ENCODE results near the gene SGSM1.
"Not testable (repeated sequence)": the region's sequence is repeated elsewhere in the genome, so short reads cannot be mapped to it uniquely, and the experiment has no call there.

SGSM1 gene

GRCh38 chr22:24875862-24876506, 70.0 kb downstream of the SGSM1 start:
- no peak for DNase-seq
- intact Hi-C loops (cut with DNase I) = no loop called here

- intact Hi-C loops (cut with DNase I) = no loop called here
- no peak for DNase-seq
Measured at GRCh38 chr22:24876700-24877099, 70.7 kb downstream of the SGSM1 start.

- intact Hi-C loops (cut with DNase I) = no loop called here
- no peak for DNase-seq
Measured at GRCh38 chr22:24878969-24879368, 73.0 kb downstream of the SGSM1 start.

GRCh38 chr22:24883432-24883831, 77.4 kb downstream of the SGSM1 start:
- DNase-seq = no peak
- intact Hi-C loops (cut with DNase I) = no loop called here

DNA sequence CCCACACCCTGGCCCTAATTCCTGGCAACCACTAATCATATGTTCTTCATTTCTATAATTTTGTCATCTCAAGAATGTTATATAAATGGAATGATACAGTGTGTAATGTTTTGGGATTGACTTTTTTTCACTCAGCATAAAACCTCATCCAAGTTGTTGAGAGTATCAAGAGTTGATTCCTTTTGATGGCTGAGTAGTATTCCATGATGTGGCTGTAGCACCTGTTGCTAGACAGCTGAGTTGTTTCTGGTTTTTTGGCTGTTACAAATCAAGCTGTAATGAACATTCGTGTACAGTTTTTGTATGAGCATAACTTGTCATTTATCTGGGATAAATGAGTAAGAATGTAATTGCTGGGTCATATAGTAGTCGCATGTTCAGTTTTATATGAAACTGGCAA, 81.2 kb downstream of the SGSM1 start:
- no peak for DNase-seq
- intact Hi-C loops (cut with DNase I) = no loop called here

GRCh38 chr22:24893341-24894070, 87.5 kb downstream of the SGSM1 start:
- intact Hi-C loops (cut with DNase I) = no loop called here
- no peak for DNase-seq

GRCh38 chr22:24894220-24894975, 88.4 kb downstream of the SGSM1 start:
- peak in 5 of 42 donors; percentile 18 to 58 (median 28) for DNase-seq
- intact Hi-C loops (cut with DNase I) = no loop called here

GRCh38 chr22:24894998-24895397, 89.0 kb downstream of the SGSM1 start:
- intact Hi-C loops (cut with DNase I) = no loop called here
- DNase-seq = peak in 21 of 42 donors; percentile 5 to 49 (median 12)

DNA sequence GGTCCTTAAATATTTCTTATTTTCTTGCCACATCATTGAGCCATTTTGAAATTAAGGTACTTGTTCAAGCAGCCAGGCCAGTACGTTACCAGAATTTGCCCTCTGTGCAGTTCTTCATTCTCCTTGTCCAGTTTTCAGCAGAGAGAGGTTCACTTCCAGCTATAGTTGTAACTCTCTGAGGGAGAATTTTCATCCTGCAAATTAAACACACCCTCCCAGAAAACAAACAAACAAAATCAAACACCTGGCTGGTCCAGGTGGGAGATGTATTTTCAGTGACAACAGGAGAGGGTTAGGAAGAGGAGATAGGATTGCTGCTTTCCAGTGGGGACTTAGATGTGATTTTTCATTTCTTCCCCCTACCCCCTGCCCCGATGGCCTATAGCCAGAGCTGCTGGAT, 95.4 kb downstream of the SGSM1 start:
- no peak for DNase-seq
- intact Hi-C loops (cut with DNase I) = no loop called here

- no peak for DNase-seq
- intact Hi-C loops (cut with DNase I) = no loop called here
Measured at GRCh38 chr22:24905909-24906308, 99.9 kb downstream of the SGSM1 start.

GRCh38 chr22:24907101-24907500, 101.1 kb downstream of the SGSM1 start:
- DNase-seq; intact Hi-C loops (cut with DNase I): not testable (repeated sequence)

GRCh38 chr22:24920029-24920428, 114.0 kb downstream of the SGSM1 start:
- intact Hi-C loops (cut with DNase I) = no loop called here
- no peak for DNase-seq

DNA sequence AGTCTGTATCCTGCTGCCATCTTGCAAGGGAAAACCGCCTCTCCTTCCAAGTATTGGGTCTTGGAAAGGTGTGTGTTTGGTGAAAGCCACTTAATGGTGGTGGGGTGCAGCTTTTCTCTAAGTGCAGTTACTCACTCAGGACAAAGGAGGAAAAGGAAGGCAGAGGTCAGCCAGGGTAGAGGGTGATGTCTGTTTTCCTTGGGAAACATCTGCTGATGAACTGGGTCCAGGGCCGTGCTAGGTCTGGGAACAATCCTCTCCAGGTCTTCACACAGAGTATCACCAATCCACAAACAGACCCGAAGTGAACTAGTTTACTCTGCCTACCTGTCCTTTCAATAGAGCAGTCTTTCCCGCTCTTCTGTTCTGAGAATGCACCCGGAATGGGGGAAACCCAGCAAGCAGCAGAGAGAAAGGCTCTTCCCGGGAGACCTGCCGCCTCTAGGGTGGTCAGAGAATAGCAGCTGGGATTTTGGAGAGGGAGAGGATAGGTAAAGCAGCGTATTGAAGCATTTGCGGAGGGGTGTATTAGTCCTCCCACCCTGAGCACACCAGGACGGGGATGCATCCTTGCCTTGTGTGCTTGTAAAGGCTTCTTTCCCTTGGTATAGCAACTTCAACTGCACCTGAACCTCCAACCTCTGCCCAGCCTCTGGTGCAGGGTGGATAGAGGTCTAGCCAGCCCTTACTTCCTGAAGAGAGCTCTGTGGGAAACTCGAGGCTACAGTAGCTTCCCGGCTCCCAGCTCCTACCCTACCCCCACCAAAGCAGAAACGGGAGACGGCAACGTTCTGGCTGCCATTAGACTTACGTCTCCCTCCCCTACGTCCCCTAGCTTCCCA, 119.8 kb downstream of the SGSM1 start:
- no peak for DNase-seq
- intact Hi-C loops (cut with DNase I) = no loop called here

DNA sequence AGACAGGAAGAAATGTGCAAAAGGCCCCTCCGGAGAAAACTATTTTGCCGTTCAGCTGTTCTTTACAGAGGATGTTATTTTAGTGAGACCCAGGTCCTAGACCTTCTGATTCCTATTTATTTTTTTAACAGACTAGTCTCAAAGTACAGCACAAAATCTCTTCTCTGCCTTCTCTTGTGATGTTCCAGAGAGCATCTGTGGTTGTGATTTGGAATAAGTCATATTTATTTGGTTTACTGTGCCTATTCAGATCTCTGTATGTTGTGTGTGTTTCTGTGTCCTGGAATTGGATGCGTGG, 120.4 kb downstream of the SGSM1 start:
- intact Hi-C loops (cut with DNase I) = no loop called here
- DNase-seq = no peak

DNA sequence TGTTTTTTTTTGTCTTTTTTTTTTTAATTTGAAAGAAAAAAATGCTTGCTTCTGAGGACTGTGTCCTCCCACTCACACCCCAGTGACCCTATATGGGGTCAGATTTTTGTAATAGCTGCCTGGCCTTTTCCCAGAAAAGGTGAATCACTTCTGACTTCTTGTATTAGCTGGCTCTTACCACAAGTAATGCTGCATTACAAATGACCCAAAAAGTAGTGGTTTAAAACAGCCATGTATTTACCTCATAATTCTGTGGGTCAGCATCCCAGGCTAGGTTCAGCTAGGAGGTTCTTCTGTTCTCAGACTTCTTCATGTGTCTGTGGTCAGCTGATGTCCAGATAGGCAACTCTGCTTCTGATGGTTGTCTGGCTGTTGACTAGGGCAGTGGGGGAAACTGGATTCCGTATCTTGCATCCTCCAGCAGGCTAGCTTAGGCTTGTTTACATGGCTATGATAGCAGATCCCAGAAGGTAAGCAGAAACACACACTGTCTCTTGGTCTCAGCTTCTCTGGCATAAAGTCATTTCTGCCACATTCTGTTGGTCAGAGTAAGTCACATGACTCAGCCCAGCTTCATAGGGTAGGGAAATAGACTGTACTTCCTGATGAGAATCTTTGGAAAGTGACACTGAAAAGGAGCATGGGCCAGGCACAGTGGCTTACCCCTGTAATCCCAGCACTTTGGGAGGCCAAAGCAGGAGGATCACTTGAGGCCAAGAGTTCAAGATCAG, 121.0 kb downstream of the SGSM1 start:
- no peak for DNase-seq
- intact Hi-C loops (cut with DNase I) = no loop called here

DNA sequence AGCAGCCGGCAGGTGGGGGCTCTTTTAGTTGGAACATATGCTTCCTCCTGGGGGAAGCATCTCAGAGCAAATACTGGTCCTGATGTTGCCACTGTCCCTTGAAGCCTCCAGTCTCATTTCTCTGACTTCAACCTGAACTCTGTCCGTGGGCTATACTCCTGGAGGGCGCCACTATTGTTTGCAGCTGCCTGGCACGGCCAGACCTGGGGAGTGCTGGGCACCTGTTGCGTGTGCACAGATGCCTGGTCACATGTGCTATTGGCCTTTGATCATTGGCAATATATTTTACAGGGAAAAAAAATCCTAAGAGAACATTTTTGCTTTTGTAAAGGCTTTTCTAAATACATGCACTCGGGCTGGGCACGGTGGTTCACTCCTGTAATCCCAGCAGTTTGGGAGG, 122.3 kb downstream of the SGSM1 start:
- no peak for DNase-seq
- intact Hi-C loops (cut with DNase I) = no loop called here

DNA sequence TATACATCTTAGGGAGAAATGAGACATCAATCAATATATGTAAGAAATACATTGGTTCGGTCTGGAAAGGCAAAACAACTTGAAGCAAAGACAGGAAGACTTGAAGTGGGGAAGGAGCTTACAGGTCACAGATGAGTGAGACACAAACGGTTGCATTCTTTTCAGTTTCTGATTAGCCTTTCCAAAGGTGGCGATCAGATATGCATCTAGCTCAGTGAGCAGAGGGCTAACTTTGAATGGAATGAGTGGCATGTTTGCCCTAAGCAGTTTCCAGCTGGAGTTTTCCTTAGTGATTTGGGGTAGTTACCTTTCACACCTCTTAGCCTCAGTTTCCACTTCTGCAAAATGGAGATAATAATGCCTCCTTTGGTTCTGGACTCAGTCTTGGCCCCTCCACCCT, 124.7 kb downstream of the SGSM1 start:
- intact Hi-C loops (cut with DNase I) = no loop called here
- DNase-seq = no peak

GRCh38 chr22:24935771-24936483, 129.9 kb downstream of the SGSM1 start:
- intact Hi-C loops (cut with DNase I) = no loop called here
- no peak for DNase-seq
